HL-60 (cell line): ENCODE data around the gene MYADML2.

ENCODE experiments used
- DNase-seq, 2 experiments: peaks; one replicate each; pipeline ENCODE4 v3.0.0-alpha.2; 2010 to 2020; ENCODE audit warnings: low read depth in 1 of 2, low spot score in 1 of 2
- H3K27ac ChIP-seq: fragments of 250-450 bp; sonication (Bioruptor Pico); replicated peaks from 2 replicates; pipeline ENCODE4 v1.5.1; 2020; ENCODE audit warnings: mild to moderate bottlenecking, moderate library complexity
- H3K27me3 ChIP-seq: fragments of 250-450 bp; sonication (Bioruptor Pico); 2 replicates; pipeline ENCODE4 v1.5.1; 2021; ENCODE audit warnings: mild to moderate bottlenecking, moderate library complexity; ENCODE audit not compliant: insufficient read depth, poor library complexity, severe bottlenecking
- H3K4me3 ChIP-seq: replicated peaks from 2 replicates; pipeline ENCODE4 v1.5.1; 2011; ENCODE audit warnings: mild to moderate bottlenecking, control low read depth, low read length; ENCODE audit not compliant: insufficient read depth
- GABPA ChIP-seq: IDR thresholded peaks from 2 replicates; pipeline ENCODE4 v1.6.1; 2012; ENCODE audit warnings: low read depth
- POLR2AphosphoS5 ChIP-seq: IDR thresholded peaks from 2 replicates; pipeline ENCODE4 v1.6.1; 2012; ENCODE audit warnings: low read depth
- SPI1 ChIP-seq: IDR thresholded peaks from 2 replicates; pipeline ENCODE4 v1.6.1; 2012; ENCODE audit warnings: low read depth, mild to moderate bottlenecking, borderline replicate concordance
- TF ChIP-seq, protein P1 (sequence below): IDR thresholded peaks from 2 replicates; pipeline ENCODE4 v1.6.1; 2012; ENCODE audit warnings: low read depth; ENCODE audit not compliant: insufficient replicate concordance
- TF ChIP-seq, protein P2 (sequence below): IDR thresholded peaks from one replicate; pipeline ENCODE4 v1.5.1; 2011; ENCODE audit warnings: low read length, control low read depth, inconsistent platforms; ENCODE audit not compliant: insufficient read depth

The MYADML2 gene

DNA sequence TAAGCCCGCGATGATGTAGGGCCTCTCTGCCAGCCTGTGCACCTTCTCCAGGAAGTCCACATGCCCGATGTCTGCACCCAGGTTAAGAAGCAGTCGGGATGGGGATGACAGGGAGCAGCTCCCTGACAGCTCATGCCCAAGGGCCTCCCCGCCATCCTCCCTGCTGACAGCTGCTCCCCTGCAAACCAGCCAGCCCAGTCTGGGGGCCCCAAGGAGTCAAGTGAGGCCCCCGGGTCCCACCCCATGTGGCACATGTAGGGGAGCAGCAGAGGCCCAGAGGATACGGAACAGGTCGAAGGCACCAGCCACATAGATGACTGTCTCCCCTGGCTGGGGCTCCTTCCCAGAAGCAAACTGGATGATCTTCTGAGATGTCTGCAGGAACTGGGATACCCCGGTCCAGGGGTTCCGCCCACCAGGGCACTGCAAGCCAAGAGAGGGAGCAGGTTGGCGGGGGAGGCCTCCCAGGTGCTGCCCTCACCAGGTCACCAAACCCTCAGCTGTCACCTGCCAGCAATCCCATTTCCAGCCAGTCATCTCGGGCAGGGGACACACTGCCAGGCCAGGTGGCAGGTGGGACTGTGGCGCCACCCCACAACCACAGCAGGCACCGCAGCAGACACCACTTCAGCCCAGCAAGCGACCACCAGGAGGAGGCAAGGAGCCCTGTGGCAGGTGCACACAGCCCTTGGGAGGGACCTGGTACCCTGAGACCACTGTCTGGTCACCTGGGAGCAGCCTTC is 40.4 kb downstream of the MYADML2 start:
- Histone ChIP-seq H3K27me3 (peaks cover 2% of the 10 kb centered on the region), H3K27ac (no peak overlapping the region), H3K4me3 (no peak overlapping the region)
- DNase-seq, result no peak
- TF ChIP-seq, protein P1, sequence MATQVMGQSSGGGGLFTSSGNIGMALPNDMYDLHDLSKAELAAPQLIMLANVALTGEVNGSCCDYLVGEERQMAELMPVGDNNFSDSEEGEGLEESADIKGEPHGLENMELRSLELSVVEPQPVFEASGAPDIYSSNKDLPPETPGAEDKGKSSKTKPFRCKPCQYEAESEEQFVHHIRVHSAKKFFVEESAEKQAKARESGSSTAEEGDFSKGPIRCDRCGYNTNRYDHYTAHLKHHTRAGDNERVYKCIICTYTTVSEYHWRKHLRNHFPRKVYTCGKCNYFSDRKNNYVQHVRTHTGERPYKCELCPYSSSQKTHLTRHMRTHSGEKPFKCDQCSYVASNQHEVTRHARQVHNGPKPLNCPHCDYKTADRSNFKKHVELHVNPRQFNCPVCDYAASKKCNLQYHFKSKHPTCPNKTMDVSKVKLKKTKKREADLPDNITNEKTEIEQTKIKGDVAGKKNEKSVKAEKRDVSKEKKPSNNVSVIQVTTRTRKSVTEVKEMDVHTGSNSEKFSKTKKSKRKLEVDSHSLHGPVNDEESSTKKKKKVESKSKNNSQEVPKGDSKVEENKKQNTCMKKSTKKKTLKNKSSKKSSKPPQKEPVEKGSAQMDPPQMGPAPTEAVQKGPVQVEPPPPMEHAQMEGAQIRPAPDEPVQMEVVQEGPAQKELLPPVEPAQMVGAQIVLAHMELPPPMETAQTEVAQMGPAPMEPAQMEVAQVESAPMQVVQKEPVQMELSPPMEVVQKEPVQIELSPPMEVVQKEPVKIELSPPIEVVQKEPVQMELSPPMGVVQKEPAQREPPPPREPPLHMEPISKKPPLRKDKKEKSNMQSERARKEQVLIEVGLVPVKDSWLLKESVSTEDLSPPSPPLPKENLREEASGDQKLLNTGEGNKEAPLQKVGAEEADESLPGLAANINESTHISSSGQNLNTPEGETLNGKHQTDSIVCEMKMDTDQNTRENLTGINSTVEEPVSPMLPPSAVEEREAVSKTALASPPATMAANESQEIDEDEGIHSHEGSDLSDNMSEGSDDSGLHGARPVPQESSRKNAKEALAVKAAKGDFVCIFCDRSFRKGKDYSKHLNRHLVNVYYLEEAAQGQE, result no peak
- TF ChIP-seq GABPA (no peak), POLR2AphosphoS5 (no peak)
- TF ChIP-seq, protein P2, sequence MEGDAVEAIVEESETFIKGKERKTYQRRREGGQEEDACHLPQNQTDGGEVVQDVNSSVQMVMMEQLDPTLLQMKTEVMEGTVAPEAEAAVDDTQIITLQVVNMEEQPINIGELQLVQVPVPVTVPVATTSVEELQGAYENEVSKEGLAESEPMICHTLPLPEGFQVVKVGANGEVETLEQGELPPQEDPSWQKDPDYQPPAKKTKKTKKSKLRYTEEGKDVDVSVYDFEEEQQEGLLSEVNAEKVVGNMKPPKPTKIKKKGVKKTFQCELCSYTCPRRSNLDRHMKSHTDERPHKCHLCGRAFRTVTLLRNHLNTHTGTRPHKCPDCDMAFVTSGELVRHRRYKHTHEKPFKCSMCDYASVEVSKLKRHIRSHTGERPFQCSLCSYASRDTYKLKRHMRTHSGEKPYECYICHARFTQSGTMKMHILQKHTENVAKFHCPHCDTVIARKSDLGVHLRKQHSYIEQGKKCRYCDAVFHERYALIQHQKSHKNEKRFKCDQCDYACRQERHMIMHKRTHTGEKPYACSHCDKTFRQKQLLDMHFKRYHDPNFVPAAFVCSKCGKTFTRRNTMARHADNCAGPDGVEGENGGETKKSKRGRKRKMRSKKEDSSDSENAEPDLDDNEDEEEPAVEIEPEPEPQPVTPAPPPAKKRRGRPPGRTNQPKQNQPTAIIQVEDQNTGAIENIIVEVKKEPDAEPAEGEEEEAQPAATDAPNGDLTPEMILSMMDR, result no peak

DNA sequence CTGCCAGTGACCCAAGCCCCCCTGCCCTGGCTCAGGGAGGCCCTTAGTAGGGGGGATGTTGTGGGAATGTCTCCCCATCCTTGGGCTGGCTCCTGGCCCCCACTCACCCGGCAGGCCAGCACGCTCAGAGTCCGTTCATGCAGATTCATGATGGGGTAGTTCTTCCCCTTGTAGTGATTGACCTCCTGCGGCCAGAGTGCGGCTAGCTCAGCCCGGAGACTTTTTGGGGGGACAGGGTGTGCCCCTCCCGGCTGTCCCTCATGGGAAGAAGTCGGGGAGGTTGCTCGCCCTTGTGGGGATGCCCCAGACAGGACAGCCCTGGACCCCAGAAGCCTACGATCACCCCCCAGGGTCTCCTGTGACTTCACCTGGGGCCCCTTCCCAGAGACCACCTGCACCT is 41.0 kb downstream of the MYADML2 start:
- no peak overlapping the region for H3K4me3 ChIP-seq
- TF ChIP-seq POLR2AphosphoS5 (no peak), GABPA (no peak), SPI1 (no peak)
- TF ChIP-seq, protein P1, result no peak
- TF ChIP-seq, protein P2, result no peak
- H3K27ac ChIP-seq, result no peak overlapping the region
- H3K27me3 ChIP-seq, result peaks cover 5% of the 10 kb centered on the region
- no peak for DNase-seq

DNA sequence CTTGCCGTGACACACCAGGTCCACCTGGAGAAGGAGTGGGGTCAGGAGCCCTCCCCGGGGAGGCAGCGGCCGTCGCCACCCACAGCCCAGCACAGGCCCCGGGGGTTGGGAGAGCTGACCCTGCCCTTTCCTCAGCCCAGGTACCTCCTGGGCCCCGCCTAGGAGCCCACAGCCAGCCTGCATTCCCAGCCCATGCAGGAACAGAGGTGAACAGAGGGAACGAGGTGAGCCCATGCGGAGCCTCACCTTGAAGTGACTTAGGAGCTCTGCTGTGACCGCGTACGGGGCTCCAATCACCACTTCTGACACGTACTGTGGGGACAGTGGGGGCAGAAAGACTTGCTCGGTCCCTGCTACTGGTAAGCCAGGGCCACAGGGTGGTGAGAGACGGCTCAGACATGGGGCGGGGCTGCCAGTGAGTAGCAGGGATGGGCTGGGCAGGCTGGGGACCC is 41.6 kb downstream of the MYADML2 start:
- peaks cover 5% of the 10 kb centered on the region for H3K27me3 ChIP-seq
- H3K4me3 ChIP-seq, result no peak overlapping the region
- TF ChIP-seq POLR2AphosphoS5 (no peak), SPI1 (no peak), GABPA (no peak)
- TF ChIP-seq, protein P1, result no peak
- TF ChIP-seq, protein P2, result no peak
- DNase-seq, result no peak
- no peak overlapping the region for H3K27ac ChIP-seq
